ENCODE data around the gene NECAB2. TPM values are rescaled to one million over a fixed set of nuclear protein-coding genes. Genes with fewer than 3 reads are reported as not detected.

The NECAB2 gene
- total and polyA plus RNA-seq, 2 of the 8 experiments (the other 6 are each of a cell fraction or from before 2014, with no cell fraction given), result 3.6 to 4.2 TPM

DNA sequence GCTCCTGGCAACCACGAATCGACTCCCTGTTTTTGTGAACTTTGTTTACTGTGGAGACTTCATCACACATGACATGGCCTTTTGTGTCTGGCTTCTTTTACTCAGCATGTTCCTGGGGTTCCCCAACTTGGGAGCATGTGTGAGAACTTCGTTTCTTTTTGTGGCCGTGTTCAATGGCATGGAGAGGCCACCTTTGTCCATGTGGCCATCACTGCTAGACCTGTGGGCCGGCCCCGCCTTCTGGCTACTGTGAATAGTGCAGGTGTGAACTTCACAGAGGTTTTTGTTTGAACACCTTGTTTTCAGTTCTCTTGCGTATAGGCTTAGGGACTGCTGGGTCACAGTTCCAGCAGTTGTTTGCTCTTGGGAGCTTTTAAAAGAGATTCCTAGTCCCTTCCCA, 80.2 kb downstream of the NECAB2 start:
- H3K4ac ChIP-seq (replicated peaks; ENCODE audit: insufficient read length, low read depth, low read length), result no peak overlapping the region
- FAIRE-seq (peak; percentile 39), DNase-seq (ENCODE audit: low read depth in 1 of 2, low spot score in 2 of 2) (peak in 1 of 2 experiments; percentile 72)
- H3K27ac ChIP-seq (ENCODE audit: low read depth, low read length), result no peak overlapping the region
- no peak overlapping the region for H4K5ac ChIP-seq (ENCODE audit: insufficient read length, low read depth, low read length)
- no peak overlapping the region for H2BK5ac ChIP-seq (ENCODE audit: low read depth, low read length)
- no peaks in the 10 kb centered on the region; a peak in 1 of 7 replicates for H3K27me3 ChIP-seq (replicated peaks in 1 of 4; ENCODE audit: control insufficient read depth in 3 of 4, extremely low read depth in 1 of 4, insufficient read depth in 3 of 4, low read length in 3 of 4)
- H3K79me1 ChIP-seq (ENCODE audit: low read depth, low read length), result peaks cover 2% of the 10 kb centered on the region; the same call in 1 of the 2 replicates
- H3K56ac ChIP-seq (replicated peaks; ENCODE audit: insufficient read length, low read depth, low read length), result no peak overlapping the region
- peaks cover 0 to 7% (median 6%) of the 10 kb centered on the region in 4 experiments; a peak in 6 of 7 replicates for H3K4me1 ChIP-seq (replicated peaks in 1 of 4; ENCODE audit: control insufficient read depth in 3 of 4, insufficient read depth in 4 of 4, low read length in 3 of 4)
- no peaks in the 10 kb centered on the region for H3K79me2 ChIP-seq (ENCODE audit: control insufficient read depth in 1 of 2, insufficient read depth in 2 of 2, low read length in 2 of 2)
- H3K9me3 ChIP-seq (ENCODE audit: insufficient read depth in 2 of 2, low read depth in 1 of 2, low read length in 1 of 2), result no peaks in the 10 kb centered on the region
- H3K18ac ChIP-seq (ENCODE audit: extremely low read depth, low read length), result no peak overlapping the region
- H3K23me2 ChIP-seq (ENCODE audit: low read depth, low read length), result no peaks in the 10 kb centered on the region
- ChIA-PET CTCF (ENCODE audit: partially characterized antibody) (interaction anchor here (0.6 to 12.8 kb wide), 12 partner anchors 10 to 317 kb away, joined by 3 to 267 read pairs (median 6); partner anchors contain the start of gene OSGIN1), POLR2A (ENCODE audit: partially characterized antibody) (interaction anchor here (1.8 kb wide), 1 partner anchor 92 kb away, joined by 4 read pairs; no protein-coding TSS in a partner anchor)
- peaks cover 0 to 2% of the 10 kb centered on the region in 2 experiments for H4K20me1 ChIP-seq (replicated peaks in 1 of 2; ENCODE audit: control insufficient read depth in 1 of 2, insufficient read depth in 2 of 2, low read length in 2 of 2)
- no peak overlapping the region; the same call in 1 of the 2 replicates for H2AK5ac ChIP-seq (ENCODE audit: low read depth, low read length)
- no peak overlapping the region for H3K14ac ChIP-seq (ENCODE audit: insufficient read length)
- H3K4me3 ChIP-seq (ENCODE audit: extremely low read depth in 1 of 4, insufficient read depth in 2 of 4, low read depth in 3 of 4, low read length in 4 of 4), result no peak overlapping the region
- H2BK120ac ChIP-seq (replicated peaks; ENCODE audit: low read depth, low read length), result no peak overlapping the region
- H3K4me2 ChIP-seq (ENCODE audit: insufficient read depth in 1 of 2, low read depth in 2 of 2, low read length in 2 of 2), result no peak overlapping the region
- H2BK12ac ChIP-seq (ENCODE audit: low read depth, low read length), result no peak overlapping the region
- H2BK15ac ChIP-seq (ENCODE audit: low read length), result no peak overlapping the region
- peaks cover 0 to 5% (median 2%) of the 10 kb centered on the region in 4 experiments; a peak in 2 of 8 replicates for H3K36me3 ChIP-seq (ENCODE audit: control insufficient read depth in 2 of 4, insufficient read depth in 4 of 4, low read length in 3 of 4)
- H3K23ac ChIP-seq (ENCODE audit: insufficient read length), result no peak overlapping the region
- no peak overlapping the region for H4K8ac ChIP-seq (ENCODE audit: extremely low read depth, insufficient read depth, low read length)
- no peak overlapping the region for H3K9ac ChIP-seq (replicated peaks in 1 of 4; ENCODE audit: extremely low read depth in 1 of 4, low read depth in 3 of 4, low read length in 3 of 4)
- 72% methylated on average over 7 of the region's 7 CpGs; no CpG with 5 or more reads in 1 of the 2 experiments for WGBS, 2 experiments (ENCODE audit: extremely low coverage in 1 of 2, insufficient coverage in 1 of 2, insufficient read length in 1 of 2, insufficient replicate concordance in 2 of 2, low coverage in 1 of 2, low lambda C conversion rate in 2 of 2, missing lambda C conversion rate in 1 of 2)
- H2BK20ac ChIP-seq (ENCODE audit: low read length), result no peak overlapping the region
- no peak overlapping the region for H4K91ac ChIP-seq (replicated peaks; ENCODE audit: insufficient read length, low read length)
- H2AFZ ChIP-seq (ENCODE audit: low read length), result no peak overlapping the region
- TF ChIP-seq FOSL1 (IDR thresholded peaks at IDR 0.05; ENCODE audit: insufficient read depth, low read depth, low read length) (no peak), RAD21 (IDR thresholded peaks at IDR 0.05 in 1 of 2, conservative IDR thresholded peaks at IDR 0.05 in 1 of 2; ENCODE audit: low read depth in 2 of 2, low read length in 2 of 2) (peak; percentile 77 to 78), RXRA (IDR thresholded peaks at IDR 0.05; ENCODE audit: insufficient read depth, low read depth, low read length) (no peak), SP4 (IDR thresholded peaks at IDR 0.05; ENCODE audit: low read length) (no peak), CTBP2 (IDR thresholded peaks at IDR 0.05; ENCODE audit: borderline replicate concordance, insufficient read depth, insufficient read length, low read length) (no peak), EGR1 (IDR thresholded peaks at IDR 0.05; ENCODE audit: borderline replicate concordance, low read depth, low read length) (no peak), SIRT6 (IDR thresholded peaks at IDR 0.05; ENCODE audit: low read length) (no peak), CBX5 (IDR thresholded peaks at IDR 0.05; ENCODE audit: low read depth, low read length) (no peak), SIN3A (conservative IDR thresholded peaks at IDR 0.05 in 1 of 2, IDR thresholded peaks at IDR 0.05 in 1 of 2; ENCODE audit: low read depth in 1 of 2, low read length in 2 of 2) (no peak), HDAC6 (IDR thresholded peaks at IDR 0.05; ENCODE audit: low read depth, low read length) (no peak)
- TF ChIP-seq, protein P1, sequence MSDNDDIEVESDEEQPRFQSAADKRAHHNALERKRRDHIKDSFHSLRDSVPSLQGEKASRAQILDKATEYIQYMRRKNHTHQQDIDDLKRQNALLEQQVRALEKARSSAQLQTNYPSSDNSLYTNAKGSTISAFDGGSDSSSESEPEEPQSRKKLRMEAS (IDR thresholded peaks at IDR 0.05), result peak; percentile 78
